SH-SY5Y (cell line): ENCODE measurements around the gene B3GAT1.

Experiments used
- GATA2 ChIP-seq: IDR thresholded peaks from 2 replicates; pipeline ENCODE4 v1.6.1; 2011; ENCODE audit warnings: mild to moderate bottlenecking, low read depth, low read length
- GATA3 ChIP-seq: IDR thresholded peaks from 2 replicates; pipeline ENCODE4 v1.6.1; 2011; ENCODE audit warnings: low read depth, mild to moderate bottlenecking, low read length, moderate library complexity

DNA sequence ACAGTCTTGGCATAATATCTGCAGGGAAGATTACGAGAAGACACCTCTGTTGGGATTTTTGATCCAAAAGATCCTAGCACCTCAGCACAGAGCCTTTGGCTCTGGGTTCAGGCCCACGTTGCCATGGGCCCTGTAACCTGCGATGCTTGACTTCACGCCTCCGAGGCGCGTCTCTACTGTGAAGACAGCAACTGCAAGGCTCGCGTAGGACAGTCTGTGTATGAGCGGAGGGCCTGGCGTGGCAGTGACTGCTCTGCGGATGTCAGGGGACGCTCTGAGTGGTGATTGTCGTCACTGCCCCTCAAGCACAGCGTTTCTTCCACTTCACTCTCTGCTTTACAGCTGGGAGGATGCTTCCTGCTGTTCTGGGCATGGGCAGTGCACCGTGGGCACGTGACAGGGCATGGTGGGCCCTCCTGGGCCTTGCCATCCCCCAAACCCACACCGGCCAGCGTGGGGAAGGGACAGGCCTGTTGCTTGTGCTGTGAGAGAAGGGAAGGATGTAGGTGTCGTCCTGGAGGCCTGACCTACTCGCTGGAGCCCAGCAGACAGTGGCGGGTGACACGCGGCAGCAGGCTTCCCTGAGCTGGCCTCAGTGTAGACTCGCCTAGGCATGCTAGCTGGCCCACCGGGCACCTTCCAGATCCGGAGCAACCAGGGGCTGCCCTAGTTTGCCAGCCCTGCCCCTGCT, 53.7 kb downstream of the B3GAT1 start:
- no peak for TF ChIP-seq GATA3
- TF ChIP-seq GATA2, result no peak
